CD4-positive, CD25-positive, alpha-beta regulatory T cell (primary cell): Measurements from ENCODE around the gene GRK1. TPM values are rescaled to one million over a fixed set of nuclear protein-coding genes. Genes with fewer than 3 reads are reported as not detected.

ENCODE experiments used
- ATAC-seq, 2 donors: fragments of 150-1000 bp; cut with Tn5 transposase; one replicate each; pipeline ENCODE4 v1.10.0; 2021; ENCODE audit warnings: low read depth in 2 of 2, moderate number of reproducible peaks in 2 of 2, moderate library complexity in 1 of 2
- DNase-seq, 3 donors: peaks; one replicate each; pipeline versions ENCODE4 v3.0.0 to v3.0.0-alpha.2; 2012 to 2022; ENCODE audit warnings: mixed read lengths in 1 of 3
- H3K27ac ChIP-seq: one replicate; pipeline ENCODE4 v1.7.0; 2013; ENCODE audit warnings: mild to moderate bottlenecking, low read length; ENCODE audit not compliant: insufficient read depth, poor library complexity, severe bottlenecking
- H3K27me3 ChIP-seq: one replicate; pipeline ENCODE4 v1.7.0; 2013; ENCODE audit warnings: low read length; ENCODE audit not compliant: control insufficient read depth, insufficient read depth
- H3K36me3 ChIP-seq: one replicate; pipeline ENCODE4 v1.7.0; 2013; ENCODE audit warnings: mild to moderate bottlenecking, low read length, moderate library complexity; ENCODE audit not compliant: control insufficient read depth, insufficient read depth
- H3K4me1 ChIP-seq: 2 replicates; pipeline ENCODE4 v1.7.0; 2013; ENCODE audit warnings: mild to moderate bottlenecking, low read length; ENCODE audit not compliant: insufficient read depth, control insufficient read depth, poor library complexity, severe bottlenecking
- H3K4me3 ChIP-seq: one replicate; pipeline ENCODE4 v1.7.0; 2013; ENCODE audit warnings: low read depth, mild to moderate bottlenecking, low read length, moderate library complexity
- H3K9me3 ChIP-seq, 2 experiments: 1 replicate in 1 of 2; 2 replicates in 1 of 2; pipeline ENCODE4 v1.7.0; 2013; ENCODE audit warnings: low read length in 2 of 2, mild to moderate bottlenecking in 1 of 2, moderate library complexity in 1 of 2; ENCODE audit not compliant: control insufficient read depth in 2 of 2
- H3K27ac Mint-ChIP-seq, 3 donors: one replicate each; pipeline ENCODE4 v1.8.0; 2020 to 2022; ENCODE audit warnings: mild to moderate bottlenecking in 3 of 3, mixed read lengths in 3 of 3, moderate library complexity in 2 of 3
- H3K27me3 Mint-ChIP-seq: one replicate; pipeline ENCODE4 v1.8.0; 2022; ENCODE audit warnings: mild to moderate bottlenecking, mixed read lengths
- H3K36me3 Mint-ChIP-seq: one replicate; pipeline ENCODE4 v1.8.0; 2020; ENCODE audit warnings: mixed read lengths
- H3K4me1 Mint-ChIP-seq, 4 donors: one replicate each; pipeline ENCODE4 v1.8.0; 2020 to 2022; ENCODE audit warnings: mixed read lengths in 4 of 4, mild to moderate bottlenecking in 1 of 4
- H3K4me3 Mint-ChIP-seq, 4 donors: one replicate each; pipeline ENCODE4 v1.8.0; 2020 to 2022; ENCODE audit warnings: mild to moderate bottlenecking in 4 of 4, mixed read lengths in 4 of 4, moderate library complexity in 3 of 4
- H3K9me3 Mint-ChIP-seq, 7 donors: one replicate each; pipeline ENCODE4 v1.8.0; 2020 to 2022; ENCODE audit warnings: mixed read lengths in 7 of 7, mild to moderate bottlenecking in 3 of 7, moderate library complexity in 2 of 7
- polyA plus RNA-seq, 4 donors: library from polyadenylated mRNA; unstranded; fragments of 300-500 nt; fragmentation: Illumina TruSeq; gene quantifications; one replicate each; pipeline ENCODE4 v1.2.3, GENCODE V29; 2021
- total RNA-seq: library from RNA; stranded (reverse); gene quantifications from one replicate; pipeline ENCODE4 v1.2.3, GENCODE V29; 2022

The GRK1 gene
- total and polyA plus RNA-seq, 5 donors from 2014 or later, result not detected

DNA sequence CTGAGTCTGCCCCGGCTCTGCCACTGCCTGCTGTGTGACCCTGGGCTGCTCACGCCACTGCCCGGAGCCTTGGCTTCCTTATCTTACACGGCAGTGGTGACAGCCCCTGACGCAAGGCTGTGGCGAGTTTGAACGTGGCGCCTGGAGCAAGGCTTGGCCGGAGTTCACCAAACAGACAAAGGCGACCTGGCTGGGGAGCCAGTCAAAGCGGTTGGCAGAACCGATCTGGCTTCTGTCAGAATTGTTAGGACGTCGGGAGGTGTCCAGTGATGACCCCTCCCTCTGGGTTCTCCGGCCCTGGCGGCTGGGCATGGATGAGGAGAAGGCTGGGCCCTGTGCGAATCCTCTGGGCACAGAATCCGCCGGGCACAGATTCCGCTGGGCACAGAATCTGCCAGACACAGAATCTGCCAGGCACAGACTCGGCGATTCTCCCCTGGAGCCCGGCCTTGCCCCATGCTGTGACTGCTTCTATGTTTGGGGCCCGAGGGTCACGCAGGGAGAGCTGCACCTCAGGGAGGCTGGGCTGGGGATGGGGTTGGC lies 80.3 kb downstream of the GRK1 start:
- Histone ChIP-seq H3K4me3 (no peak overlapping the region), H3K4me1 (no peaks in the 10 kb centered on the region), H3K27ac (no peak overlapping the region), H3K27me3 (no peaks in the 10 kb centered on the region), H3K36me3 (no peaks in the 10 kb centered on the region), H3K9me3 (no peaks in the 10 kb centered on the region)
- H3K4me3 Mint-ChIP-seq, result no peak overlapping the region
- no peaks in the 10 kb centered on the region for H3K36me3 Mint-ChIP-seq
- H3K4me1 Mint-ChIP-seq, result peaks cover 0 to 6% (median under 1%) of the 10 kb centered on the region in 4 donors
- peaks cover 7% of the 10 kb centered on the region for H3K27me3 Mint-ChIP-seq
- no peak for DNase-seq
- H3K27ac Mint-ChIP-seq, result no peak overlapping the region
- peaks cover 0 to 3% (median 0%) of the 10 kb centered on the region in 7 donors for H3K9me3 Mint-ChIP-seq
- ATAC-seq, result no peak

- H3K27me3 ChIP-seq, result no peaks in the 10 kb centered on the region
- H3K27me3 Mint-ChIP-seq, result no peaks in the 10 kb centered on the region
- no peaks in the 10 kb centered on the region for H3K9me3 ChIP-seq
- no peak overlapping the region for H3K27ac ChIP-seq
- H3K36me3 ChIP-seq, result no peaks in the 10 kb centered on the region
- peaks cover 0 to 6% (median 0%) of the 10 kb centered on the region in 4 donors for H3K4me1 Mint-ChIP-seq
- no peaks in the 10 kb centered on the region for H3K36me3 Mint-ChIP-seq
- no peaks in the 10 kb centered on the region for H3K4me1 ChIP-seq
- peaks cover 0 to 3% (median 0%) of the 10 kb centered on the region in 7 donors for H3K9me3 Mint-ChIP-seq
- ATAC-seq (no peak), DNase-seq (no peak)
- H3K4me3 ChIP-seq, result no peak overlapping the region
- no peak overlapping the region for H3K4me3 Mint-ChIP-seq
- H3K27ac Mint-ChIP-seq, result no peak overlapping the region
These were observed 81.3 kb downstream of the GRK1 start for GRCh38 chr13:113748101-113748861.

- H3K9me3 Mint-ChIP-seq, result peaks cover 0 to 5% (median 0%) of the 10 kb centered on the region in 7 donors
- DNase-seq, result no peak
- no peaks in the 10 kb centered on the region for H3K27me3 Mint-ChIP-seq
- Histone ChIP-seq H3K9me3 (no peaks in the 10 kb centered on the region), H3K27ac (no peak overlapping the region), H3K4me1 (no peaks in the 10 kb centered on the region), H3K4me3 (no peak overlapping the region), H3K36me3 (no peaks in the 10 kb centered on the region), H3K27me3 (no peaks in the 10 kb centered on the region)
- no peak overlapping the region for H3K27ac Mint-ChIP-seq
- no peaks in the 10 kb centered on the region for H3K36me3 Mint-ChIP-seq
- peaks cover 0 to 6% (median 0%) of the 10 kb centered on the region in 4 donors for H3K4me1 Mint-ChIP-seq
- no peak for ATAC-seq
- no peak overlapping the region for H3K4me3 Mint-ChIP-seq
These were observed 81.9 kb downstream of the GRK1 start for GRCh38 chr13:113748862-113749451.

DNA sequence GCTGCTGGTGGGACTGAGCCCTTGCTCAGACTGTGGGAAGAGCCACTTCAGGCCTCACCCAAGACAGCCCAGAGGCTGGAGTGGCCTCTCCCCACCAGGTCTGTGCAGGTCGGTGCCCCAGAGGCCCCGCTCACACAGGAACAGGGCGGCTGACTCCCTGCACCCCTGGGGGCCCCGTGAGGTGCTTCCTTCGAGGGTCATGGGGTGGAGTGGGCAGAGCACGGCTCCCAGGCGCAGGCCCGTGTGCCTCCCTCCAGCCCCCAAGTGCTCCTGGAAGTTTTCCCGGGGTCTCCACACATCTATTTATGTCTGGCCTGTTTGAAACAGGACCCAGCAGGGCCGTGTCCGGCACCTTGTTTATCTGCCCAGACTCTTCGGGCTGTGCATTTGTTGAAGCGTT lies 82.5 kb downstream of the GRK1 start:
- Mint-ChIP-seq H3K27me3 (peaks cover 2% of the 10 kb centered on the region), H3K4me1 (peaks cover 0 to 6% (median 0%) of the 10 kb centered on the region in 4 donors), H3K9me3 (peaks cover 0 to 5% (median 0%) of the 10 kb centered on the region in 7 donors), H3K27ac (no peak overlapping the region), H3K4me3 (no peak overlapping the region), H3K36me3 (no peaks in the 10 kb centered on the region)
- H3K9me3 ChIP-seq, result no peaks in the 10 kb centered on the region
- H3K27me3 ChIP-seq, result no peaks in the 10 kb centered on the region
- DNase-seq (no peak), ATAC-seq (no peak)
- H3K27ac ChIP-seq, result no peak overlapping the region
- H3K4me1 ChIP-seq, result no peaks in the 10 kb centered on the region
- H3K4me3 ChIP-seq, result no peak overlapping the region
- H3K36me3 ChIP-seq, result no peaks in the 10 kb centered on the region

DNA sequence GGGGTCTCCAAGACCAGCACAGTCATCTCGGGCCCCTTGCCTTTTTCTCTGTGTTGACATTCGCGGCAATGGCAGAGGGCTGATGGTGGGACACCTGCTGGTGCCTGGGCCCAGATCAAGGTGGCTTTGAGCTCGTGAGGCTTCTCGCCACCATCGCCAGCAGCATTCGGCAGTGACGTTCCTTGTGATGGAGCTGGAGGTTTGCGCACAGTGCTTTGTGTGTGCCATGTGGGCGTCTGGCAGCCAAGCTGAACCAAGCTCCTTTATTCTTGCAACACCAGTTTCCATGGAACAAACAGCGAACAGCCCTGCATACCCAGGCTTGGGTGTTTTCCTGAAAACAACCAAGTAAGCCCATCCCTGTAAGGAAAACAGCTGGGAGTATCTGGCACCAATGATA lies 82.9 kb downstream of the GRK1 start:
- DNase-seq, result no peak
- no peak overlapping the region for H3K4me3 ChIP-seq
- Mint-ChIP-seq H3K4me3 (no peak overlapping the region), H3K27ac (no peak overlapping the region), H3K4me1 (peaks cover 0 to 4% (median 0%) of the 10 kb centered on the region in 4 donors), H3K9me3 (peaks cover 0 to 5% (median 0%) of the 10 kb centered on the region in 7 donors), H3K36me3 (no peaks in the 10 kb centered on the region), H3K27me3 (peaks cover 4% of the 10 kb centered on the region)
- ATAC-seq, result no peak
- no peaks in the 10 kb centered on the region for H3K4me1 ChIP-seq
- H3K27me3 ChIP-seq, result no peaks in the 10 kb centered on the region
- no peak overlapping the region for H3K27ac ChIP-seq
- no peaks in the 10 kb centered on the region for H3K9me3 ChIP-seq
- no peaks in the 10 kb centered on the region for H3K36me3 ChIP-seq

DNA sequence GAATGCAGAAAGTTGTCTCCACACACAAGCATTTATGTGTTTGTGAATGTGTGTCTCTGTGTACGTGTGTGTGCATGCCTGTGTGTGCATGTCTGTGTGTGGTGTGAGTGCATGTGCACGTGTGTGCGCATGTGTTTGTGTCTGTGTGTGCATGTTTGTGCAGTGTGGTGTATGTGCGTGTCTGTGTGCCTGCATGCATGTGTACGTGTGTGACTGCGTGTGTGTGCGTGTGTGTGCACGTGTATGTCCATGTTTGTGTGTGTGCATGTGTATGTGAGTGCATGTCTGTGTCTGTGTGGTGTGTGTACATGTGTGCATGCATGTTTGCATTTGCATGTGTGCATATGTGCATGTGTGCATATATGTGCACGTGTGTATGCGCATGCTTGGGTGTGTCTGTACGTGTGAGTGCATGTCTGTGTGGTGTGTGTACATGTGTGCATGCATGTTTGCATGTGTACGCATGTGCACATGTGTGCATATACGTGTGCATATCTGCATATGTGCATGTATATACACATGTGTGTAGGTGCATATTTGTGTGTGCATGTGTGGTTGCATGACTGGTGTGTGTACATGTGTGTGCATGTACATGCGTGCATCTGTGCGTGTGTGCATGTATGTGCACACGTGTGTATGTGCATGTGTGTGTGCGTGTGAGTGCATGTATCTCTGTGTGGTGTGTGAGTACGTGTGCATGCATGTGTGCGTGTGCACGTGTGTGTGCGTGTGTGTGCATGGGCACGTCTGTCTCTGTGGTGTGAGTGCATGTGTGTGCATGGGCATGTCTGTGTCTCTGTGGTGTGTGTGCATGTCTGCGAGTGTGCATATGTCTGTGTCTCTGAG lies 83.8 kb downstream of the GRK1 start:
- no peaks in the 10 kb centered on the region for H3K9me3 ChIP-seq
- no peaks in the 10 kb centered on the region for H3K36me3 Mint-ChIP-seq
- H3K36me3 ChIP-seq, result no peaks in the 10 kb centered on the region
- no peak for DNase-seq
- H3K9me3 Mint-ChIP-seq, result peaks cover 0 to 5% (median 0%) of the 10 kb centered on the region in 7 donors
- H3K27ac Mint-ChIP-seq, result peak overlapping the region in 1 of 3 donors; percentile 60
- H3K27me3 Mint-ChIP-seq, result peaks cover 4% of the 10 kb centered on the region
- H3K4me1 ChIP-seq, result no peaks in the 10 kb centered on the region
- H3K27me3 ChIP-seq, result no peaks in the 10 kb centered on the region
- no peak overlapping the region for H3K4me3 ChIP-seq
- peaks cover 0 to 4% (median 0%) of the 10 kb centered on the region in 4 donors for H3K4me1 Mint-ChIP-seq
- H3K27ac ChIP-seq, result no peak overlapping the region
- ATAC-seq, result no peak
- H3K4me3 Mint-ChIP-seq, result no peak overlapping the region

DNA sequence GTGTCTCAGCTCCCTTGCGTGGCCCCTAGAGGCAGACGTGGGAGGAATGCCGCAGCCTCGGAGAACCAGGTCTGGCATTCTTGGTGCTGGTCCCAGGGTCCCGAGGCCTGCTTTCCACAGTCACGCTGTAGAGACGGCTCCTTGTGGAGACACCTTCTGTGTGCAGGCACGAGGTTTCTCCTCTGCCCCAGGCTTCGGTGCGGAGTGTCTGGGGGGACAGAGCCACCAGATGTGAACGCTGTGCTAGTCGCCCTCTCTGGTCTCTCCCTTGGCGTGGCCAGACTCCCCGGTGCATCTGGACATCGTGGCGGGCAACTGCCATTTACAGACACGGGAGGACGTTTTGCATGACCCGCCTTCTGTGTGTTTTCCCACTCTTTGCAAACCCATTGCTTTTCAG lies 84.5 kb downstream of the GRK1 start:
- Mint-ChIP-seq H3K27me3 (peaks cover 4% of the 10 kb centered on the region), H3K4me3 (no peak overlapping the region), H3K27ac (no peak overlapping the region), H3K4me1 (peaks cover 0 to 4% (median 0%) of the 10 kb centered on the region in 4 donors), H3K36me3 (no peaks in the 10 kb centered on the region), H3K9me3 (peaks cover 0 to 5% (median 0%) of the 10 kb centered on the region in 7 donors)
- Histone ChIP-seq H3K27ac (no peak overlapping the region), H3K9me3 (no peaks in the 10 kb centered on the region), H3K4me1 (no peaks in the 10 kb centered on the region), H3K36me3 (no peaks in the 10 kb centered on the region), H3K27me3 (no peaks in the 10 kb centered on the region), H3K4me3 (no peak overlapping the region)
- DNase-seq (no peak), ATAC-seq (no peak)
